HepG2 (cell line): ENCODE measurements around the gene CPXM2. TPM values are rescaled to one million over a fixed set of nuclear protein-coding genes. Genes with fewer than 3 reads are reported as not detected.

Source experiments
- ATAC-seq: fragments of 200-7000 bp; cut with Tn5 transposase; 3 replicates; pipeline ENCODE4 v1.9.1; 2020; ENCODE audit warnings: mild to moderate bottlenecking, moderate library complexity
- BruUV-seq: library from RNA; stranded (reverse); fragments of 400-500 nt; replicated peaks from 2 replicates; lab custom pipeline; 2021; lab: Mats Ljungman, UMichigan
- CTCF ChIA-PET: fragments of 300-600 bp; formaldehyde crosslinking; extraction: SDS; loops from one replicate; lab custom pipeline; 2021; ENCODE audit warnings: low total read pairs, inconsistent platforms, low intra/inter-chr PET ratio; lab: Yijun Ruan, JAX
- POLR2A ChIA-PET: fragments of 350-600 bp; sonication (Branson Sonifier 250); formaldehyde crosslinking; loops from one replicate; lab custom pipeline; 2020; ENCODE audit warnings: antibody characterized with exemption, inconsistent platforms; lab: Yijun Ruan, JAX
- DNase-seq: peaks from one replicate; pipeline ENCODE4 v3.0.0-alpha.2; 2015; ENCODE audit warnings: low spot score
- FAIRE-seq: peaks from 3 replicates; lab custom pipeline; 2011; peaks lifted over from hg19 to GRCh38; lab: Jason Lieb, UNC
- H2AFZ ChIP-seq: one replicate; pipeline ENCODE4 v1.6.1; 2011; ENCODE audit warnings: low read length, inconsistent platforms
- H3K27ac ChIP-seq: fragments of 300-600 bp; 3 replicates; pipeline ENCODE4 v1.8.0; 2011; ENCODE audit warnings: mixed run types, mild to moderate bottlenecking, mixed read lengths, low read length, inconsistent platforms; ENCODE audit not compliant: insufficient read depth; ENCODE audit errors: extremely low read length
- H3K27me3 ChIP-seq, 2 experiments: fragments of 200-600 bp in 1 of 2; 2 replicates in 1 of 2; 3 replicates in 1 of 2; pipeline versions ENCODE4 v1.6.0 to v1.8.0; 2011; ENCODE audit warnings: low read length in 2 of 2, mild to moderate bottlenecking in 2 of 2, moderate library complexity in 2 of 2, inconsistent platforms in 1 of 2; ENCODE audit not compliant: insufficient read depth in 2 of 2, control insufficient read depth in 1 of 2
- H3K36me3 ChIP-seq, 2 experiments: fragments of 200-600 bp in 1 of 2; replicated peaks in 1 of 2; 2 replicates in 1 of 2; 3 replicates in 1 of 2; pipeline versions ENCODE4 v1.5.1 to v1.8.0; 2011; ENCODE audit warnings: low read length in 2 of 2, inconsistent platforms in 1 of 2; ENCODE audit not compliant: insufficient read depth in 2 of 2, control insufficient read depth in 1 of 2
- H3K4me1 ChIP-seq: 2 replicates; pipeline ENCODE4 v1.5.1; 2012; ENCODE audit warnings: low read length, inconsistent platforms; ENCODE audit not compliant: insufficient read depth
- H3K4me2 ChIP-seq: 2 replicates; pipeline ENCODE4 v1.6.0; 2011; ENCODE audit warnings: low read depth, low read length, inconsistent platforms
- H3K4me3 ChIP-seq, 3 experiments: fragments of 200-600 bp in 1 of 3; sonication (generic), shearing (Covaris generic) in 1 of 3; replicated peaks in 1 of 3; 2 replicates each; pipeline ENCODE4 v1.5.1; 2011 to 2016; ENCODE audit warnings: low read length in 3 of 3, inconsistent platforms in 2 of 3, low read depth in 2 of 3, mild to moderate bottlenecking in 2 of 3, control low read depth in 1 of 3, mixed read lengths in 1 of 3; ENCODE audit not compliant: insufficient read depth in 1 of 3
- H3K79me2 ChIP-seq: one replicate; pipeline ENCODE4 v1.6.1; 2011; ENCODE audit warnings: low read length, inconsistent platforms; ENCODE audit not compliant: insufficient read depth
- H3K9ac ChIP-seq: 2 replicates; pipeline ENCODE4 v1.6.0; 2011; ENCODE audit warnings: mild to moderate bottlenecking, low read depth, low read length, inconsistent platforms; ENCODE audit not compliant: insufficient read depth
- H3K9me3 ChIP-seq: 2 replicates; pipeline ENCODE4 v1.5.1; 2012; ENCODE audit warnings: mild to moderate bottlenecking, low read length
- H4K20me1 ChIP-seq: 2 replicates; pipeline ENCODE4 v1.6.0; 2011; ENCODE audit warnings: inconsistent platforms, mild to moderate bottlenecking, low read length, moderate library complexity; ENCODE audit not compliant: insufficient read depth
- ELF4 ChIP-seq: sonication (generic); formaldehyde crosslinking; IDR thresholded peaks from 2 replicates; pipeline ENCODE4 v1.5.0; 2020; ENCODE audit warnings: missing genetic modification reagents, mild to moderate bottlenecking, moderate library complexity, borderline replicate concordance
- GMEB2 ChIP-seq: IDR thresholded peaks from 2 replicates; pipeline ENCODE4 v1.6.1; 2016; ENCODE audit warnings: missing biosample characterization, missing genetic modification reagents, low read depth
- MLLT10 ChIP-seq: sonication (generic); formaldehyde crosslinking; IDR thresholded peaks from 2 replicates; pipeline ENCODE4 v1.4.0; 2020; ENCODE audit warnings: missing genetic modification reagents
- RAD51 ChIP-seq: fragments of 450-650 bp; IDR thresholded peaks from 2 replicates; pipeline ENCODE4 v1.6.1; 2016; ENCODE audit warnings: borderline replicate concordance
- RELA ChIP-seq: sonication (generic); formaldehyde crosslinking; IDR thresholded peaks from 2 replicates; pipeline ENCODE4 v1.4.0; 2020; ENCODE audit warnings: missing genetic modification reagents
- RERE ChIP-seq: IDR thresholded peaks from 2 replicates; pipeline ENCODE4 v1.6.1; 2016; ENCODE audit warnings: low read depth, missing genetic modification reagents, missing compliant biosample characterization
- RFX1 ChIP-seq: fragments of 450-650 bp; IDR thresholded peaks from 2 replicates; pipeline ENCODE4 v1.6.1; 2017
- RFXANK ChIP-seq: IDR thresholded peaks from 2 replicates; pipeline ENCODE4 v1.6.1; 2016
- SKI ChIP-seq: fragments of 450-650 bp; IDR thresholded peaks from one replicate; pipeline ENCODE4 v1.6.1; 2018; ENCODE audit warnings: mild to moderate bottlenecking; ENCODE audit not compliant: partially characterized antibody
- TCF7 ChIP-seq: sonication (generic); IDR thresholded peaks from 2 replicates; pipeline ENCODE4 v1.6.1; 2016; ENCODE audit warnings: antibody characterized with exemption, low read depth
- TRIM24 ChIP-seq: sonication (generic); formaldehyde crosslinking; IDR thresholded peaks from 2 replicates; pipeline ENCODE4 v1.8.0; 2022; ENCODE audit warnings: mild to moderate bottlenecking, missing genetic modification reagents
- ZBTB46 ChIP-seq: sonication (generic); formaldehyde crosslinking; IDR thresholded peaks from 2 replicates; pipeline ENCODE4 v1.4.0; 2020; ENCODE audit warnings: mild to moderate bottlenecking, missing genetic modification reagents, borderline replicate concordance
- ZFP36L1 ChIP-seq: sonication (generic); formaldehyde crosslinking; IDR thresholded peaks from 2 replicates; pipeline ENCODE4 v1.8.0; 2022; ENCODE audit warnings: mild to moderate bottlenecking, missing genetic modification reagents, moderate library complexity
- ZFY ChIP-seq: sonication (generic); formaldehyde crosslinking; IDR thresholded peaks from 2 replicates; pipeline ENCODE4 v1.4.0; 2020; ENCODE audit warnings: missing genetic modification reagents
- ZNF543 ChIP-seq: sonication (generic); formaldehyde crosslinking; IDR thresholded peaks from 2 replicates; pipeline ENCODE4 v1.4.0; 2020; ENCODE audit warnings: mild to moderate bottlenecking, missing genetic modification reagents
- ZNF713 ChIP-seq: sonication (generic); formaldehyde crosslinking; IDR thresholded peaks from 2 replicates; pipeline ENCODE4 v1.4.0; 2020; ENCODE audit warnings: mild to moderate bottlenecking, missing genetic modification reagents
- WGBS: methylation state at CpG from one replicate; pipeline ENCODE4 v1.1.6; 2017; ENCODE audit warnings: low lambda C conversion rate; 5-methylcytosine and 5-hydroxymethylcytosine counted together
- in situ Hi-C: cut with HindIII; loops from 2 replicates; pipeline ENCODE4 v1.10.0; 2017; ENCODE audit warnings: low pct_unique_long_range_greater_than_20kb; ENCODE audit not compliant: extremely low pct_ligation_motif_present
- intact Hi-C: fragments of 100-400 bp; cut with micrococcal nuclease; formaldehyde crosslinking; loops from one replicate; pipeline ENCODE4 v1.10.0; 2022; ENCODE audit not compliant: unreplicated experiment
- polyA plus RNA-seq, 8 experiments: library from polyadenylated mRNA; depleted of rRNA in 3 of 8; stranded (reverse) in 7 of 8; unstranded in 1 of 8; fragments of >200 nt; fragmentation: Illumina TruSeq in 4 of 8; extraction: Trizol in 4 of 8; gene quantifications; 2 replicates each; pipeline versions ENCODE4 v1.2.1 to v1.2.3, GENCODE V29; 2011 to 2016; ENCODE audit warnings: low read depth in 4 of 8, missing spikeins in 1 of 8, mixed read lengths in 1 of 8; ENCODE audit not compliant: insufficient read depth in 1 of 8
- total RNA-seq, 5 experiments: library from RNA; depleted of rRNA; stranded (reverse); fragments of >200 nt; fragmentation: Illumina TruSeq; extraction: Trizol; gene quantifications; 2 replicates each; pipeline ENCODE4 v1.2.3, GENCODE V29; 2016; ENCODE audit warnings: low read depth in 1 of 5

The CPXM2 gene
- total and polyA plus RNA-seq, 2 of the 13 experiments (the other 11 are each of a cell fraction or from before 2014, with no cell fraction given), result 0.03 TPM; not detected in 1

- no peaks in the 10 kb centered on the region for H3K9me3 ChIP-seq
- peaks cover 3 to 5% of the 10 kb centered on the region in 2 experiments; a peak in 3 of 5 replicates for H3K27me3 ChIP-seq
- TF ChIP-seq ZFY (CRISPR knock-in tag) (no peak), ZNF713 (CRISPR knock-in tag) (no peak), SKI (no peak), TRIM24 (CRISPR knock-in tag) (no peak), TCF7 (no peak), ZFP36L1 (no peak), ZNF543 (CRISPR knock-in tag) (no peak), ZBTB46 (CRISPR knock-in tag) (no peak), ELF4 (CRISPR knock-in tag) (no peak), RFX1 (no peak), GMEB2 (CRISPR knock-in tag) (no peak), RFXANK (CRISPR knock-in tag) (no peak), MLLT10 (CRISPR knock-in tag) (no peak), RELA (CRISPR knock-in tag) (no peak), RERE (CRISPR knock-in tag) (no peak), RAD51 (no peak)
- intact Hi-C loops (no loop called here), in situ Hi-C loops (no loop called here)
- no peak for DNase-seq
- no peaks in the 10 kb centered on the region for H3K79me2 ChIP-seq
- H3K4me2 ChIP-seq, result no peak overlapping the region
- H3K4me3 ChIP-seq, result no peak overlapping the region
- CTCF ChIA-PET, result no interaction called here
- H3K4me1 ChIP-seq, result peaks cover 9% of the 10 kb centered on the region
- no peak for ATAC-seq
- no peak overlapping the region for H2AFZ ChIP-seq
- no peak for FAIRE-seq
- H4K20me1 ChIP-seq, result no peaks in the 10 kb centered on the region
- no peak overlapping the region for H3K9ac ChIP-seq
- WGBS, result 53% methylated on average over 8 of the region's 9 CpGs
- POLR2A ChIA-PET, result no interaction called here
- no peaks in the 10 kb centered on the region for H3K36me3 ChIP-seq
- no peak overlapping the region for H3K27ac ChIP-seq
- no TSS peak for BruUV-seq
Measured at GRCh38 chr10:123864923-123865322, 26.7 kb downstream of the CPXM2 start.
